Transverse colon (tissue), 4 donors: ENCODE measurements around the gene ARHGEF10L. TPM values are rescaled to one million over a fixed set of nuclear protein-coding genes. Genes with fewer than 3 reads are reported as not detected.

Experiments used
- DNase-seq: peaks from one replicate; pipeline ENCODE4 v3.0.0-alpha.2; 2019
- H3K27ac ChIP-seq, 4 donors: fragments of 200-600 bp; sonication (generic); 2 replicates each; pipeline ENCODE4 v1.5.1; 2016 to 2018; ENCODE audit warnings: inconsistent platforms in 4 of 4
- H3K27me3 ChIP-seq: fragments of 200-600 bp; sonication (generic); 2 replicates; pipeline ENCODE4 v1.5.1; 2017; ENCODE audit warnings: inconsistent platforms
- H3K36me3 ChIP-seq, 4 donors: fragments of 200-600 bp; sonication (generic); 2 replicates each; pipeline ENCODE4 v1.5.1; 2017 to 2019; ENCODE audit warnings: inconsistent platforms in 4 of 4
- H3K4me1 ChIP-seq, 4 donors: fragments of 200-600 bp; sonication (generic); 2 replicates each; pipeline ENCODE4 v1.5.1; 2017 to 2020; ENCODE audit warnings: inconsistent platforms in 4 of 4
- H3K4me3 ChIP-seq, 4 donors: fragments of 200-600 bp; sonication (generic); 1 replicate in 1 of 4; 2 replicates in 3 of 4; pipeline versions ENCODE4 v1.5.1 to v1.6.1; 2017 to 2019; ENCODE audit warnings: inconsistent platforms in 4 of 4
- H3K9me3 ChIP-seq, 2 donors: fragments of 200-600 bp; sonication (generic); 2 replicates each; pipeline ENCODE4 v1.5.1; 2017 to 2019; ENCODE audit warnings: inconsistent platforms in 2 of 2
- EP300 ChIP-seq: sonication (generic); formaldehyde crosslinking; IDR thresholded peaks from one replicate; pipeline ENCODE4 v1.6.1; 2017; ENCODE audit warnings: antibody characterized with exemption, low read depth
- POLR2A ChIP-seq: fragments of 450-650 bp; IDR thresholded peaks from one replicate; pipeline ENCODE4 v1.6.1; 2016; ENCODE audit warnings: antibody characterized with exemption, mild to moderate bottlenecking, moderate library complexity
- POLR2AphosphoS5 ChIP-seq, 3 donors: sonication (generic); formaldehyde crosslinking; IDR thresholded peaks; one replicate each; pipeline ENCODE4 v1.6.1; 2016; ENCODE audit warnings: antibody characterized with exemption in 3 of 3
- WGBS, 2 donors: methylation state at CpG; one replicate each; pipeline ENCODE4 v1.1.5; 2018; ENCODE audit warnings: low coverage in 1 of 2; 5-methylcytosine and 5-hydroxymethylcytosine counted together
- in situ Hi-C, 4 donors: fragments of 200-750 bp; cut with MboI; loops; one replicate each; pipeline versions ENCODE4 v1.15.0 to v1.15.1; 2017; ENCODE audit warnings: low sequenced_read_pairs in 3 of 4, low pct_ligation_motif_present in 1 of 4, low pct_unique_long_range_greater_than_20kb in 1 of 4
- intact Hi-C: fragments of 100-400 bp; cut with DNase I; formaldehyde crosslinking; loops from one replicate; pipeline ENCODE4 v1.15.1; 2023; ENCODE audit warnings: low total_unique reads
- total RNA-seq, 4 donors: library from RNA; depleted of rRNA; stranded (reverse); fragments of >200 nt; gene quantifications; one replicate each; pipeline ENCODE4 v1.1.0, GENCODE V29; 2016
- TF ChIP-seq, protein P1 (sequence below), 5 experiments: fragments of 200-600 bp in 3 of 5; fragments of 450-650 bp in 2 of 5; sonication (generic) in 3 of 5; IDR thresholded peaks; 1 replicate in 2 of 5; 2 replicates in 3 of 5; pipeline ENCODE4 v1.5.1; 2016 to 2017; ENCODE audit warnings: antibody characterized with exemption in 5 of 5, inconsistent platforms in 3 of 5, mild to moderate bottlenecking in 2 of 5, moderate library complexity in 1 of 5

Gene ARHGEF10L
- total RNA-seq, 4 donors from 2014 or later, result 115 to 326 (median 199) TPM

DNA sequence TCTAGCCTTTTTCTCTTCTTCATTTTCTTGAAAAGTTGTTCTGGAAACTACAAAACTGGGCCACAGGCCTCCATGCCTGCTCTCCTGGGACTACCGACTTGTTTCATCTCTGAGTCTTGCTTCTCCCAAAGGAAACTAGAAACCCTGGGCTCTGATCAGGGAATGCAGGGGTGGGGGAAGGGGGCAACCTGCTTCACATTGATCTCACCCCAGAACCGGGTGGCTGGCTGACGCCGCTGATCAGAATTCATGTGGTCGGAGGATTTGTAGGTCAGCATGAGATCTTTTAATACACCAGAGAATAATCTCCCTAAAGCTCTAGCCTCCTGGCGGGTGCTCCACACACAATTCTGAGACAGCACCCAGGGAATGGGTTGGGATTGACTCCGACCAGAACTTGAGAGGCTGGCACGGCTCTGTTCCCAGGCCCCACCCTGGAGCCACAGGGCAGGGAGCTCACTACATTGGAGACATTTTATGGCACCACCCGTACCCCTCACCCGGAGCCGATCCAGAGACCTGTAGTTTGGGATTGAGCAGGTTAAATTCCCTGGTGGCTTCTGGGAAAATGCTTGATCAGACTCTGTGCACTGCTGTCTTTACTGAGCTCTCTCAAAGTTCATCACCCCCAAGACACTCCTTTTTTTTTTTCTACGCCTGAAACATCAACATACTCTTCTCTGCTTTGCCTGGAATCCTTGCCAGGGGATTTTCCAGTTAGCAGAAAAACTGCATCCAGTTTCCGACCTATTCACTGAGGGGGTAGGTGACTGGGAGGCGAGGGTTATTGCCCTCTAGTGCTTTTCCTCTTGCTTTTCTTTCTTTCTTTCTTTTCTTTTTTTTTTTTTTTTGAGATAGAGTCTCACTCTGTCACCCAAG, 12.2 kb upstream of the ARHGEF10L start:
- Histone ChIP-seq H3K36me3 (no peaks in the 10 kb centered on the region), H3K27me3 (no peaks in the 10 kb centered on the region), H3K4me1 (peaks cover 25 to 52% (median 39%) of the 10 kb centered on the region in 4 donors), H3K4me3 (no peak overlapping the region), H3K27ac (peak overlapping the region; percentile 69 to 85 (median 84)), H3K9me3 (no peaks in the 10 kb centered on the region)
- in situ Hi-C loops, result no loop called here
- intact Hi-C loops, result loop anchor here (5.0 kb wide), 1 partner anchor 60 kb away; no protein-coding TSS in a partner anchor
- peak; percentile 40 for DNase-seq
- TF ChIP-seq POLR2A (no peak), POLR2AphosphoS5 (IDR thresholded peaks at IDR 0.05) (peak in 2 of 3 donors; percentile 11 to 21), EP300 (no peak)
- TF ChIP-seq, protein P1, sequence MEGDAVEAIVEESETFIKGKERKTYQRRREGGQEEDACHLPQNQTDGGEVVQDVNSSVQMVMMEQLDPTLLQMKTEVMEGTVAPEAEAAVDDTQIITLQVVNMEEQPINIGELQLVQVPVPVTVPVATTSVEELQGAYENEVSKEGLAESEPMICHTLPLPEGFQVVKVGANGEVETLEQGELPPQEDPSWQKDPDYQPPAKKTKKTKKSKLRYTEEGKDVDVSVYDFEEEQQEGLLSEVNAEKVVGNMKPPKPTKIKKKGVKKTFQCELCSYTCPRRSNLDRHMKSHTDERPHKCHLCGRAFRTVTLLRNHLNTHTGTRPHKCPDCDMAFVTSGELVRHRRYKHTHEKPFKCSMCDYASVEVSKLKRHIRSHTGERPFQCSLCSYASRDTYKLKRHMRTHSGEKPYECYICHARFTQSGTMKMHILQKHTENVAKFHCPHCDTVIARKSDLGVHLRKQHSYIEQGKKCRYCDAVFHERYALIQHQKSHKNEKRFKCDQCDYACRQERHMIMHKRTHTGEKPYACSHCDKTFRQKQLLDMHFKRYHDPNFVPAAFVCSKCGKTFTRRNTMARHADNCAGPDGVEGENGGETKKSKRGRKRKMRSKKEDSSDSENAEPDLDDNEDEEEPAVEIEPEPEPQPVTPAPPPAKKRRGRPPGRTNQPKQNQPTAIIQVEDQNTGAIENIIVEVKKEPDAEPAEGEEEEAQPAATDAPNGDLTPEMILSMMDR (IDR thresholded peaks at IDR 0.05), result no peak
- 0 to 36% methylated on average over 2 to 14 of the region's 14 CpGs for WGBS, 2 donors

DNA sequence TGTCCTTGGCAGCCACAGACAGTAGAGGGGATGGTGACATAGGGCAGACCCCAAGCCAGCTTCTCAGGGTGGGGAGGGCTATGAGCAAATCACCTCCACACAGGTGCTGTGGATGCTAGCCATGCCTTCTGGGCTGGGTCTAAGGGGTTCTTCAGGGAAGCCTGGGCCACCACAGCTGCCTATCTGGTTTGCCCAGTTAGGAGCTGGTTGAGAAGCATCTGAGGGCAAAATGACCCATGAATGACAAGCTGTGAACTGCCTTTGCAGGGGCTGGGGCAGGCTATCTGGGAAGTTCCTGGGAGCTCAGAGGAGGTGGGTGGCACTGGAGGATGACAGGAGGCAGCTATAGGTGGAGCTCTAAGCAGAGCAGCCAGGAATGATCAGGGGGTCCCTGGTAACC, 10.1 kb upstream of the ARHGEF10L start:
- TF ChIP-seq POLR2A (no peak), POLR2AphosphoS5 (IDR thresholded peaks at IDR 0.05) (no peak), EP300 (no peak)
- TF ChIP-seq, protein P1 (IDR thresholded peaks at IDR 0.05), result no peak
- H3K4me3 ChIP-seq, result no peak overlapping the region
- peaks cover 34 to 67% (median 48%) of the 10 kb centered on the region in 4 donors for H3K4me1 ChIP-seq
- intact Hi-C loops (loop anchor here (5.0 kb wide), 1 partner anchor 58 kb away; no protein-coding TSS in a partner anchor), in situ Hi-C loops (no loop called here)
- H3K27me3 ChIP-seq, result no peaks in the 10 kb centered on the region
- H3K27ac ChIP-seq, result peak overlapping the region; percentile 86 to 95 (median 92)
- DNase-seq, result no peak
- no peaks in the 10 kb centered on the region for H3K9me3 ChIP-seq
- no peaks in the 10 kb centered on the region for H3K36me3 ChIP-seq

DNA sequence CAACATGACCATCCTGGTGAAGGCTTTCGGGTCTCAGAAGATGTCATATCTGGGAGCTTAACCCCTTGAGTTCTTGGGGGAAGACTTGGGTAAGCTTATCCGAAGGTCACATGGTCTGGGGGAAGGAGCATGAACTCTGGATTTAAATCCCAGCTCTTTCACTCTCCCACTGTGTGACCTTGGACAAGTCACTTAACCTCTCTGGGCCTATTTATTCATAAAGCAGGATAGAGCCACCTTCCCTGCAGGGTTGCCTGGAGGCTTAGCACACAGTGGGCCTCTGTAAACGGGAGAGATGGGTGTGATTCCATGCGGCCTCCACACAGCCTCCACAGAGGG, 8.2 kb upstream of the ARHGEF10L start:
- intact Hi-C loops (no loop called here), in situ Hi-C loops (no loop called here)
- Histone ChIP-seq H3K36me3 (no peaks in the 10 kb centered on the region), H3K27ac (peak overlapping the region; percentile 86 to 95 (median 92)), H3K9me3 (no peaks in the 10 kb centered on the region), H3K4me1 (peaks cover 34 to 70% (median 46%) of the 10 kb centered on the region in 4 donors), H3K4me3 (no peak overlapping the region), H3K27me3 (no peaks in the 10 kb centered on the region)
- DNase-seq, result no peak
- TF ChIP-seq, protein P1 (IDR thresholded peaks at IDR 0.05), result no peak
- TF ChIP-seq EP300 (no peak), POLR2A (no peak), POLR2AphosphoS5 (IDR thresholded peaks at IDR 0.05) (no peak)
- WGBS, 2 donors, result 78% methylated on average over 2 of the region's 4 CpGs; no CpG with 5 or more reads in 1 of the 2 donors

DNA sequence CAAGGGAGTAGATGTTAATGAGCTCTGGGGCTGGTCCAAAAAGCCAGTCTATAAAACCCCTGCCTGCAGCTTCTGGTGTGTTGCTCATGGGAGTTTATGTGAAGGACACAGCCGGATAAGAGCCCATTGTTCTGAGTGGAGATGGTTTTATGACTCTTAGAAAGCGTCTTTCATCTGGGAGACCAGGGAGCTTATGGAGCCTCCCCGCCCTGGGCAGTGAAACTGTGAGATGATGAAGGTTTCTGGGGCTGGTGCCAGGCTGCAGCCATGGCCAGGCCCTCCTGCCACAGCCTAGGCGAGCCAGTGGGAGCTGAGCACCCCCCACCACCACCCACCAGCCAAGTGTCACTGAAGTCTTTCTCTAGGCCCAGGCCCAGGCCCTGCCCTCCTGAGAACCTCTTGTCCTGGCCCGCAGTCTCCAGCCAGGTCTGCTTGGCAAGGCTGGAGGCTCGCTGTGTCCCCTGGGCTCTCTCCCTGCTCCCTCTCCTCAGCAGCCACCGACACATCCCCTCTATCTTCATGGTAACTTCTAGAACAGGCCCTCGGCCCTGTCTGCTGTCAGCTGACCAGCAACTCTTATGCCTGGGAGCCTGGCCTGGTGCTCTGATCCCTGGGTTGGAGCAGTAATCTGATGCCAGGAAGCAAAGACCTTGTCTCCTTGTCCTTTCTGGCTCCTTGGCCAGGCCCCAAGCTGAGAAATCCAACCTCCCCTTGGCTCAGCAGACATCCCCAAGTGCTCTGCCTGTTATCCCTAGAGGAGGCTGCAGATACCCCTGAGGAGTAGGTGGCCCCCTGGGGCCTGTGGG, 7.6 kb upstream of the ARHGEF10L start:
- H3K9me3 ChIP-seq, result no peaks in the 10 kb centered on the region
- peaks cover 33 to 64% (median 41%) of the 10 kb centered on the region in 4 donors for H3K4me1 ChIP-seq
- in situ Hi-C loops, result no loop called here
- DNase-seq, result peak; percentile 85
- H3K36me3 ChIP-seq, result no peaks in the 10 kb centered on the region
- intact Hi-C loops, result no loop called here
- no peaks in the 10 kb centered on the region for H3K27me3 ChIP-seq
- 10 to 23% methylated on average over 2 to 8 of the region's 8 CpGs for WGBS, 2 donors
- peak overlapping the region; percentile 86 to 95 (median 92) for H3K27ac ChIP-seq
- H3K4me3 ChIP-seq, result no peak overlapping the region
- TF ChIP-seq EP300, result no peak
- peak; percentile 46 to 75 (median 63) for TF ChIP-seq POLR2AphosphoS5 (IDR thresholded peaks at IDR 0.05)
- peak; percentile 10 for TF ChIP-seq POLR2A
- TF ChIP-seq, protein P1 (IDR thresholded peaks at IDR 0.05), result no peak
